ENCODE measurements around the gene PRKAG2. TPM values are rescaled to one million over a fixed set of nuclear protein-coding genes. Genes with fewer than 3 reads are reported as not detected.

The PRKAG2 gene
- total RNA-seq, 1 donor from 2014 or later: 21.1 TPM

DNA sequence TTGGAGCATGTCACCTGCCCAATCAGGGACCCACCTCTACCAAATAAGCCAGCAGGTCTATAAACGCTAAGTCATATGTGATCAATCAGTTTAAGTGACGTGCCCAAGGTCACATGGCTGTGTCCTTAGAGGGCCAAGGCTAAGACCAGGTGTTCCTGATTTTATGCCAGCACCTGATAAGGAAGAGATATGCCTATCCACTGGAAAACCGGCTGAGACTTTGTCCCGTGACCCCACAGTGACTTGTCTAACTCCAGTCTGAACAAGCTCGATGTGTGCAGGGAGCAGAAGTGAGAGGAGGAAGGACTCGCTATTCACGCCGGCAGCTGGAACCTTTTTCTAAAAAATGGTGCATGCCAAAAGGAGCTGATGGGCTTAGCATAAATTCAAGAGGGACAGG, 57.0 kb downstream of the PRKAG2 start:
- H3K36me3 ChIP-seq (ENCODE audit: control insufficient read depth, insufficient read depth, low read length): no peaks in the 10 kb centered on the region
- TF ChIP-seq, protein P1, sequence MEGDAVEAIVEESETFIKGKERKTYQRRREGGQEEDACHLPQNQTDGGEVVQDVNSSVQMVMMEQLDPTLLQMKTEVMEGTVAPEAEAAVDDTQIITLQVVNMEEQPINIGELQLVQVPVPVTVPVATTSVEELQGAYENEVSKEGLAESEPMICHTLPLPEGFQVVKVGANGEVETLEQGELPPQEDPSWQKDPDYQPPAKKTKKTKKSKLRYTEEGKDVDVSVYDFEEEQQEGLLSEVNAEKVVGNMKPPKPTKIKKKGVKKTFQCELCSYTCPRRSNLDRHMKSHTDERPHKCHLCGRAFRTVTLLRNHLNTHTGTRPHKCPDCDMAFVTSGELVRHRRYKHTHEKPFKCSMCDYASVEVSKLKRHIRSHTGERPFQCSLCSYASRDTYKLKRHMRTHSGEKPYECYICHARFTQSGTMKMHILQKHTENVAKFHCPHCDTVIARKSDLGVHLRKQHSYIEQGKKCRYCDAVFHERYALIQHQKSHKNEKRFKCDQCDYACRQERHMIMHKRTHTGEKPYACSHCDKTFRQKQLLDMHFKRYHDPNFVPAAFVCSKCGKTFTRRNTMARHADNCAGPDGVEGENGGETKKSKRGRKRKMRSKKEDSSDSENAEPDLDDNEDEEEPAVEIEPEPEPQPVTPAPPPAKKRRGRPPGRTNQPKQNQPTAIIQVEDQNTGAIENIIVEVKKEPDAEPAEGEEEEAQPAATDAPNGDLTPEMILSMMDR (IDR thresholded peaks at IDR 0.05; ENCODE audit: insufficient read depth, low read length, poor library complexity, severe bottlenecking): no peak
- peaks cover 15% of the 10 kb centered on the region for H3K27me3 ChIP-seq (ENCODE audit: control insufficient read depth, insufficient read depth, low read length)
- DNase-seq (ENCODE audit: low read depth): no peak
- H3K4me3 ChIP-seq (ENCODE audit: low read depth, low read length): no peak overlapping the region

GRCh38 chr7:151818674-151819519, 58.0 kb downstream of the PRKAG2 start:
- DNase-seq (ENCODE audit: low read depth): no peak
- TF ChIP-seq, protein P1 (IDR thresholded peaks at IDR 0.05; ENCODE audit: insufficient read depth, low read length, poor library complexity, severe bottlenecking): no peak
- Histone ChIP-seq H3K27me3 (ENCODE audit: control insufficient read depth, insufficient read depth, low read length) (peaks cover 17% of the 10 kb centered on the region), H3K4me3 (ENCODE audit: low read depth, low read length) (no peak overlapping the region), H3K36me3 (ENCODE audit: control insufficient read depth, insufficient read depth, low read length) (no peaks in the 10 kb centered on the region)

GRCh38 chr7:151817981-151818673, 58.8 kb downstream of the PRKAG2 start:
- peaks cover 15% of the 10 kb centered on the region for H3K27me3 ChIP-seq (ENCODE audit: control insufficient read depth, insufficient read depth, low read length)
- DNase-seq (ENCODE audit: low read depth): no peak
- no peaks in the 10 kb centered on the region for H3K36me3 ChIP-seq (ENCODE audit: control insufficient read depth, insufficient read depth, low read length)
- TF ChIP-seq, protein P1 (IDR thresholded peaks at IDR 0.05; ENCODE audit: insufficient read depth, low read length, poor library complexity, severe bottlenecking): no peak
- H3K4me3 ChIP-seq (ENCODE audit: low read depth, low read length): no peak overlapping the region

DNA sequence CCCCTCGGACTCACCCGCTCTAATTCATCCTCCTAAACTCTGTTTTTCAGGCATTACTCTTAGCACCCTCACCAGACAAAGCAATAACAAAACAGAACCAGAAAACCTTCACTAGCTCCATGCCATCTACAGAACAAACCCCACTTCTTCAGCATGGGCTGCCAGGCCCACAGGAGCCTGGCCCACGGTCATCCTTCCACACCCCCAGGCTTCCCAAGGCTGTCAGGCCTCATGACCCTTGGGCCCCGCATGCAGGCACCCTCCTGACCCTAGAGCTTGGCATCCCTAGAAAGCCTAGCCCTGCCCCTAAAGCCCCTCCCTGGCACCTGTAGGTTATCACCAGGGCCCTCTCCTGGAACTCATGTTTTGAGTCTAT, 59.6 kb downstream of the PRKAG2 start:
- TF ChIP-seq, protein P1 (IDR thresholded peaks at IDR 0.05; ENCODE audit: insufficient read depth, low read length, poor library complexity, severe bottlenecking): no peak
- H3K4me3 ChIP-seq (ENCODE audit: low read depth, low read length): no peak overlapping the region
- H3K36me3 ChIP-seq (ENCODE audit: control insufficient read depth, insufficient read depth, low read length): no peaks in the 10 kb centered on the region
- no peak for DNase-seq (ENCODE audit: low read depth)
- H3K27me3 ChIP-seq (ENCODE audit: control insufficient read depth, insufficient read depth, low read length): peaks cover 15% of the 10 kb centered on the region

- DNase-seq (ENCODE audit: low read depth): no peak
- no peaks in the 10 kb centered on the region for H3K36me3 ChIP-seq (ENCODE audit: control insufficient read depth, insufficient read depth, low read length)
- TF ChIP-seq, protein P1 (IDR thresholded peaks at IDR 0.05; ENCODE audit: insufficient read depth, low read length, poor library complexity, severe bottlenecking): no peak
- H3K27me3 ChIP-seq (ENCODE audit: control insufficient read depth, insufficient read depth, low read length): peaks cover 15% of the 10 kb centered on the region
- no peak overlapping the region for H3K4me3 ChIP-seq (ENCODE audit: low read depth, low read length)
Observed at GRCh38 chr7:151816562-151817314, 60.2 kb downstream of the PRKAG2 start.
